Measurements from ENCODE around the gene NPTX1.
A peak's percentile ranks its signal among the peaks of the same experiment; 100 is the strongest.

NPTX1 gene

DNA sequence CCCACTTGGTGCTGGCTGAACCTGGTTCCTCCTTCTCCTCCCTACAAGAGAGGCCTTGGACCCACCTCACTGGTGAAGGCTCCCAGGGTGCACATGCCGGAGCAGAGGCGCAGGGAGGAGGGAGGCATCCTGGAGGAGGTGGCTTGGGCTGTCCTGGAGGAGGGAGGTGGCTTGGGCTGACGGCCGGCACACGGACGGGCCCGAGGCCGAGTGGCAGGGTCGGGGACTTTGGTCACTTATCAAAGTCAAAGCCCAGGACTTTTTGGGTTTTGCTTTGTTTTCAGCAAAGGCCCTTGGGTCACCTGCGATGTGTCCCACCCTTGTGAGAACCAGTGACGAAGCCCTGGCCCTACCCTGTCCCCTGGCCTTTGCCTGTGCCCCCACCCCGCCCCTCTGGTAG, 32.9 kb downstream of the NPTX1 start:
- DNase-seq: no peak

GRCh38 chr17:80442764-80443163, 33.6 kb downstream of the NPTX1 start:
- DNase-seq: no peak

GRCh38 chr17:80442323-80442659, 34.1 kb downstream of the NPTX1 start:
- DNase-seq: no peak

DNA sequence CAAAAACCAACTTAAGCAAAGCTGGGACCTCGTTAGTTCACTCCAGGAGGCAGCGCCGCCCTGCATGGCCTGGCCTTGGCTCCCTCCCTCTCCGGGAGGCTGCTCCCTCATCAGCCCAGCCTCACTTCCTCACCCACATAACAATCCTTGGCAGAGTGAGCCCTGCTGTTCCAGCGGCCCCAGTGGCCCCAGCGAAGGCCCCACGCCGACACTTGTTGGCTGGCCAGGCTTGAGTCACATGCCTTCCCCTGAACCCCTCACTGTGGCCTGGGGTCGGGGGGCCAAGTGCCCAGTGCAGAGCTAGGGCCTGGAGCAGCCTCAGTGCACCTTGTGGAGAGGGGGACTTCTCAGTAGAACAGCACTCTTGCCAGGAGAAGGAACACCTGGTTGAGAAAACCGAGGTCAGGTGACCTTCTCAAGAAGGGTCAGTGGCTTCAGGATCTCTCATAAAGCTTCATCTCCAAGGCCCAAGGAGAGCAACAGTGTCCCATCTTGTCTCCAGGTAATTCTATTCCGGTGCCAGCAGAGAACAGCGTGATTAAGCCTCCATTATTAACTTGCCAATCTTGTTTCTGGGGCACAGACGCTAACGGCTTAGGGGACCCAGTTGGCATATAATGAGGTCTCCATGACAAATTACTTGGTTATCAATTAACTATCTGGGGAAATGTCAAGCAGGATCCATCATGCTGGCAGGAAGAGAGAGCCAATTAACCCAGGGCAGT, 34.6 kb downstream of the NPTX1 start:
- DNase-seq: no peak

DNA sequence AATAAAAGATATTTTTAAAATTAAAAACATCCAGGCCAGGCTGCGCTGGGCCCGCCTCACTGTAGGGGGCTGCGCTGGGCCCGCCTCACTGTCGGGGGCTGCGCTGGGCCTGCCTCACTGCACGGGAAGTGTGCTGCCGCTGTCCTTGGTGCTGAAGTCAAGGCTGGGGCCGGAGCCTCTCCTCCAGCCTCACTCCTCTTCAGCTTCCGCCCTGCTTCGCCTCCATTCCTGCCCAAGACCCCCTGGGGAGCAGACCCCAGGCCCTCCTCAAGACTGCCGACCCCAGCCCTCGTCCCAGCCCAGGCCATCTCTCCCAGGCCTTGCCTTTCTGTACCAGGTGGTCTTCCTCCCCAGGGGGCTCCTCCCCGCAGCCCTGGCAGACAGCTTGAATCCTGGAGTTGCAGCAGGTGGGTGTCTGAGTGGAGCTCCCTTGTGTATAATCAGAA, 35.3 kb downstream of the NPTX1 start:
- peak; percentile 50 for DNase-seq

GRCh38 chr17:80439499-80439898, 36.9 kb downstream of the NPTX1 start:
- no peak for DNase-seq

- DNase-seq: no peak
Measured at GRCh38 chr17:80438806-80439205, 37.6 kb downstream of the NPTX1 start.

DNA sequence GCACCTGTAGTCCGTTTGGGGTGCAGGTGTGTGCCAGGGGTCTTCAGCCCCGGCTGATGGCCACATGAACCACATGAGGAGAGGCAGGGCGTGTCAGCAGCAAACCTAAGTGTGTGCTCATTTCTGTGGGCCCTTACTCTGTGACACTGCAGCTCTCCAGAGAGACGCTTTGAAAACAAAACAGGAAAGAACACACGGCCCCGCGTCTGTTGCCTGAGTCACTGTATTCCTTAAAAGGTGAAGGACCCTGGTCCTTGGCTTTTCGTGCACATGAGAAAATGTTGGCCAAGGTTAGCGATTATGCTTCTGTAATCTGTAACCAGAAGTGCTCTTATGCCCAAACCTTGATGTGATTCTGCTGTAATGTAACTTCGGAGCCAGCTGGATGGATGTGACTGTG, 38.9 kb downstream of the NPTX1 start:
- no peak for DNase-seq

DNA sequence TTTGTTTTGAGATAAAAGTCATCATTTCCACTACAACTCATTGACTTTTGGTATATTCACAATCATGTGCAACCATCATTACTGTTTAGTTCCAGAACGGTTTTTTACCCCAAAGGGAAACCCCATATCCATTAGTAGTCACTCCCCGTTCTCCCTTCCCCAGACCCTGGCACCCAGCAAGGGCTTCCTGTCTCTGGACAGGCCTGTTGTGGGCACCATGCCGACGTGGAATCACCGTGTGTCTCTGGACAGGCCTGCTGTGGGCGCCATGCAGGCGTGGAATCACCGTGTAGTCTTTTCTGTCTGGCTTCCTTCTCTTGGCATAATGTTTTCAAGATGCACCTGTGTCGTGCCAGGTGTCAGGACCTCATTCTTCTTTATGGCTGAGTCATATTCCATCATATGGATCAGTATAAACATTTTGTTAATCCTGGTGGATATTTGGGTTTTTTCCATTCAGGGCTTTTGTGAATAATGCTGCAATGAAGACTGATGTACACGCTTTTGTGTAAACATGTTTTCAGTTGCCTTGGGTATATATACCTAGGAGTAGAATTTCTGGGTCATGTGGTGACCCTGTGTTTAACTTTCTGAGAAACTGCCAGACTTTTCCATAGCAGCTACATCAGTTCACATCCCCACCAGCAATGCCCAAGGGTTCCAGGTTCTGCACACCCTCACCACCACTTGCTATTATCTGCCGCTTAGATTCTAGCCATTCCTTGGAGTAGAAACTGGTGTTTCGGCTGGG, 42.3 kb downstream of the NPTX1 start:
- no peak for DNase-seq

DNA sequence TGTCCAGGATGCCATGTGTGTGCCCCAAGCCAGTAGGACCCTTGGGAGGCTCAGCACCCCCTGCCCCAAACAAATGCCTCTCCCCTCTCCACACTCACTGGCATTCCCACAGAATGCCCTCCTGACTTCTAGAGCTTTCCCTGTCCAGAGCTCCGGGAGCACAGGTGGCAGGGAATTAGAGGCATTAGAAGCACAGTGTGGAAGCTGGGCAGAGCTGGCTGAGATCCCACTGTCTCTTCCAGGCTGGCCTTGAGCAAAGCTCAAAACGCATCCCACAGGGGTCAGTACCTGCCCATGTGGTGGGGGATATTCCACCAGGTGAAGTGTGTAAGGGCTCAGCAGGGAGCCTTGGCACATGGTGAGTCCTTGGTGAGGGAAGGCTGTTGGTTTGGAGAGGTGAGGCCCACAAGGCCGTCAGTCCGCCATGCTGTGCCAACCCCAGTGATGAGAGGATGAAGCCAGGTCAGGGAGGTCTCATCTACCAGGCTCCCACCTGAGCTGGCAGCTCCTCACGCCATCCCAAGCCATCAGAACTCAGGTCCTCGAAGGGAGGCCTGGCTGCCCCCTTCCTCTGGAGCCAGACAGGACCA, 43.4 kb downstream of the NPTX1 start:
- no peak for DNase-seq

GRCh38 chr17:80432350-80432955, 44.0 kb downstream of the NPTX1 start:
- no peak for DNase-seq

DNA sequence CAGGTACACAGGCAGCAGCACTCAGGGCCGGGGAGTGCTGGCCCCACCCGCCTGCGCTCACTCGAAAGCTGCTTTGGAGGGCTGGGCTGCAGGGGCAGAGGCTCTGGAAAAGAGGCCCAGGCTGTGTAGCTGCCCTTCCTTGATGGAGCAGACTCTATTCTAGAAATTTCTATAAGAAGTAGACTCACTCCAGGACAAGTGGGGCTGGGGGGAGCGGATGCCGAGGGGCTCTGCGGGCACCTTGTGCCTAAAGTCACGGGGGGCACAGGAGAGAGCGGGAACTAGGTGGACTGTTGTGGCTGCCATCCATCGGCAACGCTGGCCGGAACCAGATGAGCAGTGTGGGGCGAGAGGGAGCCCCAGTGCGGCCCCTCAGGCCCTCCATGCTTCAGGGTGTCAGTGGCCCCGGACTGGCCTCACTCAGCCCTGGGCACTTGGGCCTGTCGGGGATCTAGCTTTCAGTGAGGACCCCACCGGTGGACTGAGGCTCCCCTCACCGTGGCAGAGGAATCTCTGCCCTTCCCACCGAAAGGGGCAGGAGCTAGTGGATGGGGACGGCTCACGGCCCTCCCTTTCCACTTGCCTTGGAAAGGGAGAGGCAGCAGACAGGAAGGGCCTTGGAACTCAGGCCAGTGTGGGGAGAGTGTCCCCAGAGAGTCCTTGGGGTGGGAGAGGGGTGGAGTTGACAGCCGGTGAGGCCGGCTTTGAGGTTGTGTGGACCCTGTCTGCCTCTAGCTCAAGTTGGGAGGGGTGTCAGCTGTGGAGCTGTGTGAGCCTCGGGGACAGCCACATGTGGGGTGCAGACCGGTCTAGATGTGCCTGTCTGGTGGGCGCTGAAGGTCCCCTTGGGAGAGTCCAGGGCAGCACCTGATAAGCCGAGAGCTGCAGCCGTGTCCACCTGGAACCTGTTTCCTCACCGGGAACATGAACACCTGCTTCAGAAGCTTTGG, 44.9 kb downstream of the NPTX1 start:
- DNase-seq: no peak

DNA sequence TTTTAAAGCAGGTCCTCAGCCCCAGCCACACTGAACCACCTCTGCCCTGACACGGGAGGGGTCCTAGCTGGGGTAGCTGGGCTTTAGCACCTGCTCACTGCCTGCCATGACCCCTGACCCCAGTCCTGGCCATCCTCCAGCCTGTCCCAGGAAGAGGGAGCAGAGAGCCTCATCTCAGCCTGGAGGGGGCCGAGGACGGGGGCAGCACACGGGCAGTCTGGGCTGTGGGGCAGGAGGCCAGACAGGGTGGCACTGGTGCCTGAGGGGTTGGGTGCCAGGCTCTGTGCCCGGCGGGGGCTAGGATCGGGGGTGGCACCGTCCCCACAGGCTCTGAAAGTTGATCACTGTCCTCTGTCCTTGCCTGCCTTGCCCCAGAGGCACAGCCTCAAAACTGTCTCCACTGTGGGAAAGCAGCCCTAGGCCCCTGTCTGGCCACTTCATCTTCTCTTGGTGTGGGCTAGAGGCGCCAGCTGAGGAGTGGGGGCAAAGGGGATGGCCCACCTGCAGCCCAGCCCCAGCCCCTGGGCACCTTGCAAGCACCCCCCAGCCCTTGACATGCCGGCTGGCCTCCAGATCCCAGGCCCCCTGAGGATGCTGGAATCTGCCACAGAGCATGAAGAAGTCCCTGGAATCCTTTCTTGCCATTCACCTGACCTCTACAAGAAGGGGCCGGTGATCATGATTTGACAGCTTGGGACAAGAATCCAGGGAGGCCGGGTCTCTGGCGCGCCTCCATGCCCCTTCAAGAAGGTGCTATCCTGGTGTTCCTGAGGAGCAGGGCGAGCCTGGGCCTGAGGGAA, 45.8 kb downstream of the NPTX1 start:
- DNase-seq: no peak

GRCh38 chr17:80429356-80430275, 46.8 kb downstream of the NPTX1 start:
- no peak for DNase-seq

DNA sequence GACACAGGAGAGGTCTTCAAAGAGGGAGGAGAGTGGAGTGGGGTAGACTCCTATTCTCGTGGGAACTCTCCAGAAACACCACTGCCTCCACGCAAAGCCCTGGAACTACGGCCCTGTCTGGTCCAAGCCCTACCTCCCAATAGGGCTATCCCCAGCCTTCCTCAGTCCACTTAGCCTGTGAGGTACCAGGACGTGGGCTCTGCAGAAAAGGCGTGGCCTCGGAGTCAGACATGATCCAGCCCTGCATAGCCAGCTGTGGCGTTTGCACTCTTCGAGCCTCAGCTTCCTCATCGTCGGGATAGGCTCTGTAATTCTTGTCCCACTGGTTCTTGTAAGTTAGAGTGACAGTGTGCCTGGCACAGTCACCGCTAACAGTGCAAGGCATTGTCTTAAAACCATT, 47.6 kb downstream of the NPTX1 start:
- DNase-seq: no peak

- DNase-seq: no peak
Measured at GRCh38 chr17:80428363-80428762, 48.0 kb downstream of the NPTX1 start.

- no peak for DNase-seq
Measured at GRCh38 chr17:80427366-80428282, 48.8 kb downstream of the NPTX1 start.

GRCh38 chr17:80426671-80427326, 49.6 kb downstream of the NPTX1 start:
- DNase-seq: peak; percentile 64
